HEK293T (cell line): ENCODE measurements around the gene NUTF2.

Experiments used
- CTCF ChIA-PET: fragments of 350-600 bp; formaldehyde crosslinking; extraction: SDS; loops from one replicate; lab custom pipeline; 2021; ENCODE audit warnings: antibody characterized with exemption, inconsistent platforms; lab: Yijun Ruan, JAX
- POLR2A ChIA-PET: fragments of 350-600 bp; formaldehyde crosslinking; extraction: SDS; loops from one replicate; lab custom pipeline; 2020; ENCODE audit warnings: antibody characterized with exemption, inconsistent platforms; lab: Yijun Ruan, JAX
- DNase-seq: peaks from one replicate; pipeline ENCODE4 v3.0.0; 2012; ENCODE audit warnings: mixed read lengths; ENCODE audit errors: extremely low spot score
- ARNT ChIP-seq: fragments of 450-650 bp; IDR thresholded peaks from 2 replicates; pipeline ENCODE4 v1.6.1; 2017; ENCODE audit warnings: mild to moderate bottlenecking
- BHLHE40 ChIP-seq: fragments of 450-650 bp; IDR thresholded peaks from 2 replicates; pipeline ENCODE4 v1.6.1; 2016; ENCODE audit warnings: mild to moderate bottlenecking, moderate library complexity, borderline replicate concordance
- CTBP1 ChIP-seq: fragments of 450-650 bp; IDR thresholded peaks from 2 replicates; pipeline ENCODE4 v1.6.1; 2016; ENCODE audit warnings: borderline replicate concordance
- ELF4 ChIP-seq: fragments of 450-650 bp; IDR thresholded peaks from 2 replicates; pipeline ENCODE4 v1.6.1; 2017; ENCODE audit warnings: antibody characterized with exemption
- FOXA1 ChIP-seq: fragments of 450-650 bp; IDR thresholded peaks from 2 replicates; pipeline ENCODE4 v1.6.1; 2016; ENCODE audit warnings: mild to moderate bottlenecking
- FOXK2 ChIP-seq: fragments of 450-650 bp; IDR thresholded peaks from 2 replicates; pipeline ENCODE4 v1.6.1; 2016; ENCODE audit warnings: mild to moderate bottlenecking
- FOXM1 ChIP-seq: fragments of 450-650 bp; IDR thresholded peaks from 2 replicates; pipeline ENCODE4 v1.6.1; 2017; ENCODE audit warnings: mild to moderate bottlenecking, borderline replicate concordance
- HDGF ChIP-seq: fragments of 450-650 bp; IDR thresholded peaks from 2 replicates; pipeline ENCODE4 v1.6.1; 2017; ENCODE audit warnings: antibody characterized with exemption, borderline replicate concordance
- L3MBTL2 ChIP-seq: fragments of 450-650 bp; conservative IDR thresholded peaks from 2 replicates; pipeline ENCODE4 v1.6.1; 2016; ENCODE audit warnings: mild to moderate bottlenecking
- LEF1 ChIP-seq: fragments of 450-650 bp; IDR thresholded peaks from 2 replicates; pipeline ENCODE4 v1.6.1; 2017; ENCODE audit warnings: mild to moderate bottlenecking, borderline replicate concordance
- NFRKB ChIP-seq: fragments of 450-650 bp; IDR thresholded peaks from 2 replicates; pipeline ENCODE4 v1.6.1; 2016; ENCODE audit warnings: mild to moderate bottlenecking, moderate library complexity
- SP1 ChIP-seq: fragments of 450-650 bp; IDR thresholded peaks from 2 replicates; pipeline ENCODE4 v1.6.1; 2017
- SUZ12 ChIP-seq: fragments of 450-650 bp; IDR thresholded peaks from 2 replicates; pipeline ENCODE4 v1.6.1; 2016; ENCODE audit warnings: mild to moderate bottlenecking
- TARDBP ChIP-seq: fragments of 450-650 bp; IDR thresholded peaks from 2 replicates; pipeline ENCODE4 v1.6.1; 2016
- ZNF384 ChIP-seq: fragments of 450-650 bp; IDR thresholded peaks from 2 replicates; pipeline ENCODE4 v1.6.1; 2016
- TF ChIP-seq, protein P1 (sequence below): fragments of 450-650 bp; IDR thresholded peaks from 2 replicates; pipeline ENCODE4 v1.6.1; 2016

The NUTF2 gene

DNA sequence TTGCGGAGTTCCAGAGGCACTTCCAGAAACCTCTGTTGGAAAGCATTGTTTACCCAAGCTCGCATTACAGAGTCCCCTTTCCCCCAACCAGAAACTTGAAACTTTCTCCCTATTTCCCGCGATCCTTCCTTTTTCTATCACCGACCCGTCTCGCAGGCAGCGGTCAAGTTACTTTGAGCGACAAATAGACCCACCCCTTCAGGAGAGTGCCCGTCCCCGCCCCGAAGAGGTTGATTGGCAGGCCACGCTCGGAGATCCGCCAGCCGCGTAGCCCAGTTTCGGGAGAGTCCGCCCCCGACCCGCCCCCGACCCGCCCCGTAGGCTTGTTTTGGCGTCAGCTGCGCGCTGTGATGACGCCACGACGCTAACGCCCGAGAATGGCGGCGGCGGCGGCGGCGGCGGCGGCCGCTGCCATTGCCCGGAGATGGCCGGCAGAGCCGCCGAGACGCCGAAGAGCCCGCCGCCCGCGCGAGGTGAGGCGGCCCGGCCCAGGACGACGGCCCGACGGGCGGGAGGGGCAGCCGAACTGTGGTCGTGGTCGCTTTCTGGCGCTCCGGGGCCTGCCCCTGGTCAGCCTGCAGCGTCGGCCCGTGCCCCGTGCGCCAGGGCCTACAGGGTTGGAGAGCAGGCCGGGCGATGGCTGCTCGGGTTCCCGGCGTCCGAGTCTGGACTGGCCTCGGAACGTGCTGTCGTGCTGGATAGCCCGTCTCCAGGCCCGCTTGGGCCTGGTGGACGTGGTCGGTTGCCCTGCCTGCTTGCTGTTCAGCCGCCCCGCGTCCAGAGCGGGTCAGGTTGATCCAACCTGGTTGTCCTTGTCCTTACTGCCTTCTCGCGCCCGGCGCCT is 46.4 kb downstream of the NUTF2 start, which contains the start of gene PSKH1:
TSS of gene PSKH1 (plus strand) at position 356 of the 844 bp plus-strand sequence. CDS start 15,496 bp downstream, outside the sequence.
- TF ChIP-seq, protein P1, sequence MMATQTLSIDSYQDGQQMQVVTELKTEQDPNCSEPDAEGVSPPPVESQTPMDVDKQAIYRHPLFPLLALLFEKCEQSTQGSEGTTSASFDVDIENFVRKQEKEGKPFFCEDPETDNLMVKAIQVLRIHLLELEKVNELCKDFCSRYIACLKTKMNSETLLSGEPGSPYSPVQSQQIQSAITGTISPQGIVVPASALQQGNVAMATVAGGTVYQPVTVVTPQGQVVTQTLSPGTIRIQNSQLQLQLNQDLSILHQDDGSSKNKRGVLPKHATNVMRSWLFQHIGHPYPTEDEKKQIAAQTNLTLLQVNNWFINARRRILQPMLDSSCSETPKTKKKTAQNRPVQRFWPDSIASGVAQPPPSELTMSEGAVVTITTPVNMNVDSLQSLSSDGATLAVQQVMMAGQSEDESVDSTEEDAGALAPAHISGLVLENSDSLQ, result peak; percentile 99
- TF ChIP-seq SP1 (no peak), BHLHE40 (no peak), CTBP1 (no peak), TARDBP (no peak), SUZ12 (no peak), LEF1 (no peak; the same call in 1 of the 2 replicates)
- CTCF ChIA-PET, result no interaction called here
- DNase-seq, result peak; percentile 99
- POLR2A ChIA-PET, result interaction anchor here (0.8 to 1.6 kb wide), 9 partner anchors 9 to 360 kb away, joined by 3 to 6 read pairs (median 4); no protein-coding TSS in a partner anchor

DNA sequence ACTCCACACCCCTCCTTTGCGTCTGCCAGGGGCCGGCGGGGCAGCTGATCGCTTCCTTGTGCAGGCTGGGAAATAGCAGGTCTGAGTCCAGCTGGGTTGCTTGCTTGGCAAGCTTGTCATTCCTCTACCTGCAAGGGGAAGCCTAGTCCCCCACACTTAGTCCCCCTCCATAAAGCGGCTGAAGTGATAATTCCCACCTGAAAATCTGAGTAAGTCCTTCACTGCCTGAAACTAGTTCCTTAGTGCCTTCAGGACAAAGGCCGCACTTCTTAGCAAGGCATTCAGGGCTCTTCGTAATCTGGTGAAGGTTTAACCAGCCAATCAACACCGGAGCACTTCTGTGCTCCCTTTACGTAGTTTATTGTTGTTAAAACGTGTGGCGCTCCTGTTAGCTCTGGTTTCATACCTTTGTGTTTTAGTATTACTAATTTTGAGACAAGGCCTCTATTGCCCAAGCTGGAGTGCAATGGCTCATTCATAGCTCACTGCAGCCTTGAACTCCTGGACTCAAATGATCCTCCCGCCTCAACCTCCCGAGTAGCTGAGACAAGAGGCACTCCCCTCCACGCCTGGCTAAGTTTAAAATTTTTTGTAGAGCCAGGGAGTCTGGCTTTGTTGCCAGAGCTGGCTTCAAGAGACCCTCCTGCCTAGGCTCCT is 47.1 kb downstream of the NUTF2 start:
- DNase-seq, result no peak
- POLR2A ChIA-PET, result interaction anchor here (0.9 to 1.4 kb wide), 4 partner anchors 12 to 48 kb away, joined by 3 to 5 read pairs (median 4); partner anchors contain the start of gene NUTF2
- CTCF ChIA-PET, result no interaction called here
- TF ChIP-seq ARNT, result no peak
- no peak for TF ChIP-seq HDGF
- TF ChIP-seq BHLHE40, result no peak
- no peak for TF ChIP-seq CTBP1
- TF ChIP-seq SUZ12, result no peak
- TF ChIP-seq, protein P1, result no peak
- TF ChIP-seq NFRKB, result no peak
- no peak for TF ChIP-seq LEF1
- no peak for TF ChIP-seq ZNF384
- TF ChIP-seq FOXK2, result no peak

DNA sequence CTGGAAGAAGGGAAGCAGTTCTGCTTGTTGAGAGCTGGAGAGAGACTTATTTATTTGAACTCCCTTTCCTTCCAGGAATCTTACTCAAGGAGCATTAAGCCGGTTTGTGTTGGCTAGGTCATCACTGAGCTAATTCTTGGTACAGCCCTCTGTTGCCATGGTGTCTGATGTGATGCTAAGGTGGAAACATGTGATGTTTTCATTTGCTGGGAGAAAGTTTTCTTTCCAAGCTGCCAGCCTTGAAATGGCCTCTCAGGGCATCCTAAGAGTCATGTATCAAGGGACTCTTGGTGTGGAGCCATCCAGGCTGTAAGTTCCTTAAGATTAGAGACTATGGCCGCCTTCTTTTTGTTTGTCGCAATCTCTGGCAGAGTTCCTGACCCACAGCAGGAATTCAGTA is 50.5 kb downstream of the NUTF2 start:
- CTCF ChIA-PET, result interaction anchor here (1.2 kb wide), 1 partner anchor 14 kb away, joined by 5 read pairs; no protein-coding TSS in a partner anchor
- POLR2A ChIA-PET, result interaction anchor here (0.8 to 1.0 kb wide), 2 partner anchors 11 to 13 kb away, joined by 3 to 4 read pairs; partner anchors contain the start of gene NRN1L
- TF ChIP-seq TARDBP, result no peak
- TF ChIP-seq, protein P1, result no peak
- TF ChIP-seq BHLHE40, result no peak
- no peak for TF ChIP-seq ZNF384
- no peak for TF ChIP-seq NFRKB
- TF ChIP-seq HDGF, result no peak
- no peak for TF ChIP-seq SP1
- TF ChIP-seq FOXM1, result no peak
- TF ChIP-seq SUZ12, result no peak
- TF ChIP-seq FOXA1, result no peak
- no peak for TF ChIP-seq L3MBTL2
- TF ChIP-seq FOXK2, result no peak
- TF ChIP-seq CTBP1, result no peak
- no peak for TF ChIP-seq ELF4
- TF ChIP-seq ARNT, result no peak
- no peak for TF ChIP-seq LEF1
- DNase-seq, result no peak

DNA sequence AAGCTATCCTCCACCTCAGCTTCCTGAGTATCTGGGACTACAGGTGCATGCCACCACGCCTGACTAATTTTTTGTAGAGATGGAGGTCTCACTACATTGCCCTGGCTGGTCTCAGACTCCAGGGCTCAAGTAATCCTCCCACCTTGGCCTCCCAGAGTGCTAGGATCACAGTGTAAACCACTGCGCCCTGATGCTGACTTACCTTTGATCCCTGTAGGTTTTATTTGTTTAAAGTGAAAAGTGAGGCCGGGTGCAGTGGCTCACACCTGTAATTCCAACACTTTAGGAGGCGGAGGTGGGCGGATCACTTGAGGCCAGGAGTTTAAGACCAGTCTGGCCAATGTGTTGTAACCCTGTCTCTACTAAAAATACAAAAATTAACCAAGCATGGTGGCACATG is 55.0 kb downstream of the NUTF2 start:
- CTCF ChIA-PET, result no interaction called here
- TF ChIP-seq FOXM1 (no peak), CTBP1 (no peak), SUZ12 (no peak), ZNF384 (no peak), ARNT (no peak), FOXA1 (no peak), L3MBTL2 (no peak), FOXK2 (no peak), SP1 (no peak), TARDBP (no peak), NFRKB (no peak), LEF1 (no peak), HDGF (no peak), ELF4 (no peak)
- TF ChIP-seq, protein P1, result no peak
- POLR2A ChIA-PET, result no interaction called here
- no peak for DNase-seq

DNA sequence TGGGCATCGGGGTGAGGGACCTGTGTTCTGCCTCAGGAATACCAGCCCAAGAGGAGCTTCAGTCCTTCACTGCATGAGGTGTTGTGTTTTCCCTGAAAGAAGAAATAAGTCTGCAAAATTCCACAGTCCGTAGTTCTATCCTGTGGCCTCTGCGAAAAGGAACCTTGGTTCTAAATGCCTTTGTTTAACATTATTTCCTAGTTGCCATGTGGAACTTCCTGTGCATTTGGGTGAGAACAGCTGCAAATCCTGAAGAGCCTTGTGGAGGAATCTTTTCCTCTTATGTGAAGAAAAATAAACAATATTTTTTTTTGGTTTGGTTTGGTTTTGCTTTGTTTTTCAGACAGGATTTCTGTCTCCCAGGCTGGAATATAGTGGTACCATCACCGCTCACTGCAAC is 56.1 kb downstream of the NUTF2 start:
- no peak for TF ChIP-seq BHLHE40
- POLR2A ChIA-PET, result no interaction called here
- CTCF ChIA-PET, result no interaction called here
- no peak for DNase-seq
